Hematopoietic multipotent progenitor cell (in vitro differentiated cells): Measurements from ENCODE around the gene CTH. TPM values are rescaled to one million over a fixed set of nuclear protein-coding genes. Genes with fewer than 3 reads are reported as not detected.
A peak's percentile ranks its signal among the peaks of the same experiment; 100 is the strongest.
"Not testable (repeated sequence)": the region's sequence is repeated elsewhere in the genome, so short reads cannot be mapped to it uniquely, and the experiment has no call there.

ENCODE experiments used
- DNase-seq, 3 donors: peaks; one replicate each; pipeline ENCODE4 v3.0.0-alpha.2; 2011 to 2015; ENCODE audit warnings: low read depth in 2 of 3, low spot score in 2 of 3
- total RNA-seq: library from RNA; depleted of rRNA; stranded (reverse); fragments of >200 nt; gene quantifications from one replicate; pipeline ENCODE4 v1.2.3, GENCODE V29; 2012

The CTH gene
- total RNA-seq, 1 donor: 3.0 TPM

GRCh38 chr1:70405780-70406416, 5.2 kb upstream of the CTH start:
- DNase-seq: no peak

- no peak for DNase-seq
Measured at GRCh38 chr1:70409136-70409535, 1.9 kb upstream of the CTH start.

- DNase-seq: no peak
Measured at GRCh38 chr1:70411360-70411844, 334 bp downstream of the CTH start.

GRCh38 chr1:70415882-70416281, 4.8 kb downstream of the CTH start:
- no peak for DNase-seq

- not testable (repeated sequence) for DNase-seq
Measured at GRCh38 chr1:70418973-70419734, 8.1 kb downstream of the CTH start.

GRCh38 chr1:70420320-70420719, 9.3 kb downstream of the CTH start:
- DNase-seq: no peak

- no peak for DNase-seq
Measured at GRCh38 chr1:70426154-70427131, 15.4 kb downstream of the CTH start.

GRCh38 chr1:70427976-70428375, 16.9 kb downstream of the CTH start:
- DNase-seq: no peak

GRCh38 chr1:70429219-70429618, 18.2 kb downstream of the CTH start:
- DNase-seq: no peak

GRCh38 chr1:70429757-70430156, 18.7 kb downstream of the CTH start:
- no peak for DNase-seq

- no peak for DNase-seq
Measured at GRCh38 chr1:70431317-70431716, 20.2 kb downstream of the CTH start.

GRCh38 chr1:70431874-70432273, 20.8 kb downstream of the CTH start:
- DNase-seq: no peak

GRCh38 chr1:70434253-70434859, 23.3 kb downstream of the CTH start:
- no peak for DNase-seq

- peak in 1 of 3 donors; percentile 24 for DNase-seq
Measured at GRCh38 chr1:70436622-70437251, 25.7 kb downstream of the CTH start.

GRCh38 chr1:70438529-70438928, 27.5 kb downstream of the CTH start:
- DNase-seq: no peak

- DNase-seq: no peak
Measured at GRCh38 chr1:70440642-70441391, 29.7 kb downstream of the CTH start.

- no peak for DNase-seq
Measured at GRCh38 chr1:70441392-70442035, 30.4 kb downstream of the CTH start.

- DNase-seq: no peak
Measured at GRCh38 chr1:70442490-70442889, 31.4 kb downstream of the CTH start.

- no peak for DNase-seq
Measured at GRCh38 chr1:70443739-70444138, 32.7 kb downstream of the CTH start.
